ENCODE data around the gene REV1. TPM values are rescaled to one million over a fixed set of nuclear protein-coding genes. Genes with fewer than 3 reads are reported as not detected.

The REV1 gene
- total and polyA plus RNA-seq, 2 of the 8 experiments (the other 6 are each of a cell fraction or from before 2014, with no cell fraction given): 16.6 to 34.3 TPM

DNA sequence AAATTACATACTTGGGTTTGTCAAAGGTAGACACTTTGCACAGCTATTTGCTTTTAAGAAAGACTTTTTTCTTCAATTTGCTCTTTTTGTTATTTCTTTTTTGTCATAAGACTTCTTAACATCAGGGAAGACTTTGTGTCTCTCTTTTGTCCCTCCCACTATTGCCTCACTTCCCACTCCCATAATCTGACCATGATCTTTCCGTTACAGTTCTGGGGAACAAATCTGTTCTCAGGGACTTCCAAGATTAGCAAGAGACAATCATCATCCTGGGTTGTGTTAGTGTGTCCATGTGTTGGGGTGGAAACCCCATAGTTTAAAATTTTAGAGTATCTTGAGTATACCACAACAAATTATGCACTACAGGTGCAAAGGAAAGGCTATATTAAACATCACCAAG is 75.3 kb downstream of the REV1 start (continued):
- TF ChIP-seq GTF2F1 (IDR thresholded peaks at IDR 0.05; ENCODE audit: borderline replicate concordance, low read depth, low read length): no peak
- TF ChIP-seq CREB1 (IDR thresholded peaks at IDR 0.05): no peak
- TF ChIP-seq NRF1 (IDR thresholded peaks at IDR 0.05; ENCODE audit: low read depth, low read length): no peak
- no peak for TF ChIP-seq CEBPB (IDR thresholded peaks at IDR 0.05; ENCODE audit: low read depth, low read length)
- no peak for TF ChIP-seq CHD7 (IDR thresholded peaks at IDR 0.05; ENCODE audit: insufficient replicate concordance, low read length)

Measured in H1 (cell line).